ENCODE data around the gene BCL2L2.

BCL2L2 gene

DNA sequence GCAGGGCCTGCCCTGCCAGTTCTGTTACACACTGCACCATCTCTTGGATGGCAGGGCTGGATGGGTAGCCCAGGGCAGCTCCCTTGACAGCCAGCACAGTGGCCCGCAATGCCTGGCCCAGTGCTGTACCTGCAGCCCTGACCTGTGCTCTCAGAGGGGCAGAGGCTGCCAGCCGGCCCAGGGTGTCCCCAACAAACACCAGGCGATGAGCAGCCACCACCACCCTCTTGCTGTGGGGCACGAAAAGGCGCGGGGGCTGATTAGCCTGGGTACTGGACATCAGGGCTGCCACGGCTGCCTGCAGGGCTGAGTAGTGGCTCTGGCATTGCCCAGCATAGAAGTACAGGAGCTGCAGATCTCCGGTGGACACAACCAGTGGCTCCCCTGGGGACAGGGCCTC lies 50.6 kb downstream of the BCL2L2 start:
- no peak for DNase-seq

DNA sequence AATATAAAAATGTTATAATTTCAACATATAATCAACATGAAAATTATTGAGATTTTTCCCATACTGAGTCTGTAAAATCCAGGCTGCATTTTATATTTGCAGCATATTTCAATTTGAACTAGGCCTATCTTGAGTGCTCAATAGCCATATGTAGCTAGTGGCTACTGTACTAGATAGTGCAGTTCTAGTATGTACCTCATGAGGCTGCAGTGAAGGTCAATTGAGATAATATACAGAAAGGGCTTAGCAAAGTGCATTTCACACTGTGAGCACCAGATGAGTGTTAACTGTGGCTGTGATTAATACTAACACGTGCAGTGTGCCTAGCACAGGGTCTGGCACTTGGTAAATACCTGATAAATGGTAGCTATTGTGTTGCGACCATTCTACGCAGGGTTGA lies 51.4 kb downstream of the BCL2L2 start:
- no peak for DNase-seq

DNA sequence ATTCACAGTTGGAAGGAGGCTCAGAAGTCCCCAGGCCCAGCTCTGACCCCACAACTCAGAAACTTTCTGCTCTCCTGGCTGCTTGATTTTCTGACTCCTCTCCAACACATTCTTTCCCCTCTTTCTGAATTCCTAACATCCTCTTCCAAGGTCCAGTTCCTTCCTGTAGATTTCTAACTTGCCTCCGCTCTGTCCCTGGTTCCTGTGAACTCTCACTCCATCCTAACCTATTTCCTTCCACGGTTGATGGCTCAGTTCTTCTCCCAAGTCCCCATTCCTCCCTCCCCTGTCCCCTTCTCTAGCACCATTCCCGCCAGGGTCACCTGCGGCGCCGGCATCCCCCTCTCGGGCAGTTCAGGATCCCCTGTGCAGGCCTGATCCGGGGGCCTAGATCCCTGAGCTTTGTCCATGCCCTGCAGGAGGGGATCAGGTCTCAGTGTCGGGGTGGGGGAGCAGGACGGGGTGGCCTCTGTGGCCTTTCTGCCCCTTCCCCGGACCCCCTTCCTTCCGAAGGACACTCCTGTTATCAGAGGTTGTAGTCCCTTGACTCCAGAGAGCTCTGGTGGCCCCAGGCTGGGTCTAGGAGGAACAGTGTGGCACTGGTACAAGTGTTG lies 52.0 kb downstream of the BCL2L2 start:
- no peak for DNase-seq

DNA sequence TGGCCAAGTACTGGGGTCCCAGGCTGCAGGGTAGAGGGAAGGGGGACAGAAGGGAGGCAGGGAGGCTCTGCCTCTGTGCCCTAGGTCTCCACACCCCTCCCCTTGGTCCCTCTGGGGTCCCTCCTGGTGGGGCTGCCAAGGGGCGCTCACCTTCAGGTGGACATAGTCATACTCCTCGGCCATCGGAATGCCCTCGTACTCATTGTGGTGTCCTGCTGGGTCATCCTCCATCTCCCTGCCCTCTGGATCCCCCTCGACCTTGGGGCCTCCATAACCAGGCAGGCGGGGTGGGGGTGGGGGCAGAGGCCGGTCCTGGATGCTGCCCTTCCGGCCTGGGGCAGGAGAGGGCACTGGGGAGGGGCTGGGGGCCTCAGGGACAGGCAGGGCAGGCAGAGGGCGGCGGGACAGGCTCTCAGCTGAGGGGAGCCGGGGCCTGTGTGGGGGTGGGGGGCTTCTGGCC lies 52.6 kb downstream of the BCL2L2 start:
- DNase-seq = no peak

DNA sequence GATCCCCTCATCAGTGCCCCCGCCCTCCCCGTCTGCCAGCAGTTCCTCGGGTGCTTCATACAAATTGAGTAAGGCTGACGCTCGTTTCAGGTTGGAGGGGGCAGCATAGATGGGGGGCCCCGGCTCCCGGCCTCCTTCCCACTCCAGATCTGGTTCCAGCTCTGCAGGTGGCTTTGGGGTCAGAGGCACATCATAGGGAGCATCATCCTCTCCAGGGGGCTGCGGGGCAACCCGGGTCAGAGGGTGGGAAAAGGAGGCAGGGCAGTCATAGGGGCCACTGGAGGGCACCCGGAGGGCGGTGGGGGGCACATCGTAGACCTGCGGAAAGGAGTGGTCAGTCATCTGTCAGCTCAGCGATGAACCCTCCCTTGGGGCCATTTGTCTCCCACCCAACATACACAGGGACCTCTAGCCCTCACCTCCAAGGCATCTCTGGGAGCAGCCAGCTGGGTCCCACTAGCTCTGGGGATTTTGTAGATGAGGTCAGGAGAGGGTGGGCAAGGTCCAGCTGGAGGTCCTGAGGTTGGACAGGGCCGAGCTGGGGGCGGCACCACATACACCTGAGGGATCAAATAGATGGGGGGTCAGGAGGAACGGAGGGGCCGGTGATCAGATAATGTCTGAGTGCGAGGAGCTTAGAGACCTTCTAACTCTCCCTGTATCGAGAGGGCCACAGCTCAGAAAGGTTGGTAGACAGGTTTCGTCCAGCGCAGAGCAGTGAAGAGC lies 53.3 kb downstream of the BCL2L2 start:
- no peak for DNase-seq

DNA sequence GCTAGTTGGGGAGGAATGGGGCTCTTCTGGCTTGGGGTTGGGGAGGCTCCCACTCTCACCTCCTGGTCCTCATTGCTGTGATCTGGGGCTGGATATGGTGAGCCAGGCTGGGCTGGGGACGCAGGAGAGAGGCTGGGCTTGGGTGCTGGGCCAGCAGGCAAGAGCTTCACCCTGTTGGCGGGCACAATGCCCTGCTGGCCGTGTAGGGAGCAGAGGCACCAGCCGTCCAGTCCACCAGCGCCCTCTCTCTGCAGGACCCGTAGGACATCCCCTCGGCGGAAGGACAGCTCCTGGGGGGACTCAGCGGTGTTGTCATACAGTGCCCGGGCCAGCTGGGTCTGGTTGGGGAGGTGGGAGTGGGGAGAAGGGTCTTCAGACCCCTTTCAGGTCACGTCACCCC lies 53.9 kb downstream of the BCL2L2 start:
- DNase-seq = no peak

DNA sequence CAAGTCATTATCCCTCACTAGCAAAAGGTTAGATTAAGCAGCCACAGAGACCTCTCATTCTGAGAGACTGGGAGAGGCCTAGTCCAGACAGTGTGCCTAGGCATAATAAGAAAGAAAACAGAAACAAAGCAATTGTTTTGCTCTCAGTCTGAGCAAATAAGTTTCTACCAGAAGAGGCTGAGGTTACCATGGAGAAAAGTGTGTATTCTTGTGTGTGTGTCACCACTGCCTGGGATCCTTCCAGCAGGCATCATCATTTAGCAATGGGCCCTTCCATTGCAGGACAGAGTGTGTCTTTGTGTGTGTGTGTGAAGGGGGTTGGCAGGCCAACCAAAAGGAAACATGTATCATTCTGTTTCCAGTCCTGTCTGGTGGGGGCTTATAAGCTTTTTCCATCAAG lies 54.7 kb downstream of the BCL2L2 start:
- DNase-seq = no peak
